Bronchial epithelial cell (primary cell): ENCODE data around the gene YAF2. TPM values are rescaled to one million over a fixed set of nuclear protein-coding genes. Genes with fewer than 3 reads are reported as not detected.

Experiments used
- DNase-seq: peaks from one replicate; pipeline ENCODE4 v3.0.0-alpha.2; 2010; ENCODE audit warnings: low read depth
- FAIRE-seq: peaks from 2 replicates; lab custom pipeline; 2011; peaks lifted over from hg19 to GRCh38; lab: Jason Lieb, UNC
- H3K27me3 ChIP-seq: 2 replicates; pipeline ENCODE4 v1.5.1; 2011; ENCODE audit warnings: low read length; ENCODE audit not compliant: control insufficient read depth, insufficient read depth
- H3K36me3 ChIP-seq: 2 replicates; pipeline ENCODE4 v1.5.1; 2011; ENCODE audit warnings: low read length; ENCODE audit not compliant: control insufficient read depth, insufficient read depth
- H3K4me3 ChIP-seq: 2 replicates; pipeline ENCODE4 v1.5.1; 2011; ENCODE audit warnings: mild to moderate bottlenecking, low read depth, low read length, control low read depth
- CTCF ChIP-seq: IDR thresholded peaks from 2 replicates; pipeline ENCODE4 v1.5.1; 2011; ENCODE audit warnings: mild to moderate bottlenecking, moderate library complexity, low read length, control low read depth, inconsistent platforms; ENCODE audit not compliant: insufficient read depth, severe bottlenecking
- total RNA-seq: library from RNA; depleted of rRNA; stranded (reverse); fragments of >200 nt; gene quantifications from 2 replicates; pipeline ENCODE4 v1.2.1, GENCODE V29; 2014

Gene YAF2
- total RNA-seq, 1 donor from 2014 or later = 14.2 TPM

GRCh38 chr12:42213954-42214426, 24.1 kb downstream of the YAF2 start:
- H3K36me3 ChIP-seq = peaks cover 1% of the 10 kb centered on the region
- no peak for FAIRE-seq
- no peak for TF ChIP-seq CTCF
- H3K4me3 ChIP-seq = no peak overlapping the region
- no peak for DNase-seq
- no peaks in the 10 kb centered on the region for H3K27me3 ChIP-seq

GRCh38 chr12:42213023-42213422, 25.0 kb downstream of the YAF2 start:
- FAIRE-seq = no peak
- Histone ChIP-seq H3K36me3 (peaks cover 1% of the 10 kb centered on the region), H3K27me3 (no peaks in the 10 kb centered on the region), H3K4me3 (no peak overlapping the region)
- no peak for TF ChIP-seq CTCF
- peak; percentile 61 for DNase-seq

- H3K36me3 ChIP-seq = peaks cover 1% of the 10 kb centered on the region
- no peak for TF ChIP-seq CTCF
- H3K4me3 ChIP-seq = no peak overlapping the region
- no peak for FAIRE-seq
- no peaks in the 10 kb centered on the region for H3K27me3 ChIP-seq
- DNase-seq = no peak
Observed at GRCh38 chr12:42208574-42208973, 29.5 kb downstream of the YAF2 start.

GRCh38 chr12:42204819-42205218, 33.2 kb downstream of the YAF2 start:
- DNase-seq = no peak
- H3K4me3 ChIP-seq = no peak overlapping the region
- no peaks in the 10 kb centered on the region for H3K27me3 ChIP-seq
- TF ChIP-seq CTCF = no peak
- FAIRE-seq = no peak
- H3K36me3 ChIP-seq = no peaks in the 10 kb centered on the region

GRCh38 chr12:42204362-42204761, 33.7 kb downstream of the YAF2 start:
- no peaks in the 10 kb centered on the region for H3K27me3 ChIP-seq
- no peak overlapping the region for H3K4me3 ChIP-seq
- DNase-seq (no peak), FAIRE-seq (no peak)
- H3K36me3 ChIP-seq = no peaks in the 10 kb centered on the region
- no peak for TF ChIP-seq CTCF

- no peak for TF ChIP-seq CTCF
- FAIRE-seq (no peak), DNase-seq (no peak)
- no peak overlapping the region for H3K4me3 ChIP-seq
- H3K36me3 ChIP-seq = no peaks in the 10 kb centered on the region
- no peaks in the 10 kb centered on the region for H3K27me3 ChIP-seq
Observed at GRCh38 chr12:42201063-42201462, 37.0 kb downstream of the YAF2 start.
